ENCODE data around the gene PHOSPHO1. TPM values are rescaled to one million over a fixed set of nuclear protein-coding genes. Genes with fewer than 3 reads are reported as not detected.
"Not testable (repeated sequence)": the region's sequence is repeated elsewhere in the genome, so short reads cannot be mapped to it uniquely, and the experiment has no call there.

PHOSPHO1 gene
- total RNA-seq, 2 experiments from 2014 or later: not detected

DNA sequence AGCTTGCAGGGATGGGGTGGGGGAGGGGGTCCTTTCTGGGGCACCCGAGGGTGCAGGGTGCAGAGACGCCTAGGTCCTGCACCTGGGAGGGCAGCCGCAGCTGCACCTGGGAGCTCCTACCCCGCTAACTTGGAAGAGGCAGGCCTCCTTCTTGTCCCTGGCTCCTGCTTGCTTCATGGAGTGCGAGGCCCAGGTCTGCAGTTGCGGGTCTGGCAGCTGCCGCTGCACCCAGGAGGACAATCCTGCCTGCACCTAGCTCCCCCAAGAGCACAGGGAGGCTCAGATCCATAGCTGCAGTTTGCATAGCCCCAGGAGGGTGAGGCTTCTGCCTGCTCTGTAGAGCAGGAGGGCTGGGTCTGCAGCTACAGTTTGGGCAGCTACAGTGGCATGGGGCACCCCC is 46.8 kb downstream of the PHOSPHO1 start:
- POLR2A ChIA-PET: interaction anchor here (0.9 kb wide), 1 partner anchor 8 kb away, joined by 3 read pairs; no protein-coding TSS in a partner anchor
- intact Hi-C loops (cut with micrococcal nuclease): no loop called here
- Mint-ChIP-seq H3K36me3 (ENCODE audit: low read depth) (peaks cover 3% of the 10 kb centered on the region), H3K27me3 (no peaks in the 10 kb centered on the region), H3K9me3 (peaks cover 12% of the 10 kb centered on the region), H3K4me1 (ENCODE audit: low read depth) (peaks cover 4% of the 10 kb centered on the region), H3K4me3 (no peak overlapping the region), H3K27ac (no peak overlapping the region)
- no peak for TF ChIP-seq CTCF (IDR thresholded peaks at IDR 0.05)
- CTCF ChIA-PET: interaction anchor here (10.3 kb wide), 1 partner anchor 44 kb away, joined by 210 read pairs; the partner anchor contains the start of gene PHOSPHO1
- DNase-seq (no peak), ATAC-seq (no peak)

GRCh38 chr17:49183341-49183740 is 47.2 kb downstream of the PHOSPHO1 start:
- Mint-ChIP-seq H3K9me3 (peaks cover 12% of the 10 kb centered on the region), H3K27ac (no peak overlapping the region), H3K4me1 (ENCODE audit: low read depth) (peaks cover 4% of the 10 kb centered on the region), H3K4me3 (no peak overlapping the region), H3K27me3 (no peaks in the 10 kb centered on the region), H3K36me3 (ENCODE audit: low read depth) (peaks cover 3% of the 10 kb centered on the region)
- CTCF ChIA-PET: interaction anchor here (1.1 to 10.3 kb wide), 2 partner anchors 16 to 45 kb away, joined by 5 to 210 read pairs; partner anchors contain the start of gene PHOSPHO1
- POLR2A ChIA-PET: interaction anchor here (0.9 kb wide), 1 partner anchor 8 kb away, joined by 3 read pairs; no protein-coding TSS in a partner anchor
- ATAC-seq: no peak
- no peak for DNase-seq
- intact Hi-C loops (cut with micrococcal nuclease): no loop called here
- no peak for TF ChIP-seq CTCF (IDR thresholded peaks at IDR 0.05)

DNA sequence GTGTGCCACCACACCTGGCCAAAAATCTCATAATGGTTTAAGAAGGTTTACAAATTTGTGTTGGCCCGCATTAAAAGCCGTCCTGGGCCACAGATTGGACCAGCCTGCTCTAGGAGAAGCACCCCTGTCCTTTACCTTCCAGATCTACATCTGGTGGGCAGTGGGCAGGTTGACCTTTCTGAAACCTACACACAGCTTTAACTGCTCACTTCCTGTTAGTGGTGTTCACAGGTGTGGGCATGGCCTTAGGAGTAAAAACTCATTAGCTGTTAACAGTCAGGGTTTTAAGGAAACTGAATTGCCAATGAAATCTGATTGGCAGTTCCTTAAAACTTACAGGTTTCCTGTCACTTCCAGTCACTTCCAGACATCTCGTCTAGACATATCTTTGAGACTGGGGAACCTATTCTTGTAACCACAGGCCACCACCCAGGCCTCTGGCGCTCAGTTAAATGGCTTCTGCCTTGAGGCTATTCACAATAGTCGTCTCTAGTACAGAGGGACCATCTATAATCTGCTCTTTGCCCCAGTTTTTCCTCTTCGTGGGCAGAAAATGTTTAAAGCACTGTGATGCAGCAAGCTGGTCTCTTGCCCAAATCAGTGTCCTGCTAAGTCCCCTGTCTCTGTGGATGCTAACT is 49.5 kb downstream of the PHOSPHO1 start:
- Mint-ChIP-seq H3K27ac (no peak overlapping the region), H3K9me3 (peaks cover 23% of the 10 kb centered on the region), H3K4me3 (no peak overlapping the region), H3K4me1 (ENCODE audit: low read depth) (peaks cover 4% of the 10 kb centered on the region), H3K27me3 (no peaks in the 10 kb centered on the region), H3K36me3 (ENCODE audit: low read depth) (peaks cover 3% of the 10 kb centered on the region)
- intact Hi-C loops (cut with micrococcal nuclease): loop anchor here (2.0 kb wide), 1 partner anchor 46 kb away; no protein-coding TSS in a partner anchor
- TF ChIP-seq CTCF (IDR thresholded peaks at IDR 0.05): no peak
- ChIA-PET CTCF (interaction anchor here (0.6 to 10.3 kb wide), 36 partner anchors 10 to 407 kb away, joined by 3 to 210 read pairs (median 4); partner anchors contain the start of genes ABI3, GNGT2 and PHOSPHO1), POLR2A (interaction anchor here (0.6 to 3.2 kb wide), 9 partner anchors 9 to 77 kb away, joined by 3 to 20 read pairs (median 3); no protein-coding TSS in a partner anchor)
- no peak for ATAC-seq
- no peak for DNase-seq

- intact Hi-C loops (cut with micrococcal nuclease): loop anchor here (2.0 kb wide), 1 partner anchor 46 kb away; no protein-coding TSS in a partner anchor
- H3K27ac Mint-ChIP-seq: no peak overlapping the region
- peaks cover 4% of the 10 kb centered on the region for H3K4me1 Mint-ChIP-seq (ENCODE audit: low read depth)
- no peaks in the 10 kb centered on the region for H3K27me3 Mint-ChIP-seq
- ATAC-seq (peak; percentile 37), DNase-seq (peak; percentile 82)
- peaks cover 24% of the 10 kb centered on the region for H3K9me3 Mint-ChIP-seq
- CTCF ChIA-PET: interaction anchor here (0.6 to 10.3 kb wide), 45 partner anchors 10 to 232 kb away, joined by 3 to 210 read pairs (median 4); partner anchors contain the start of genes ABI3, GNGT2 and PHOSPHO1
- no peak overlapping the region for H3K4me3 Mint-ChIP-seq
- peak; percentile 99 for TF ChIP-seq CTCF (IDR thresholded peaks at IDR 0.05)
- peaks cover 3% of the 10 kb centered on the region for H3K36me3 Mint-ChIP-seq (ENCODE audit: low read depth)
- POLR2A ChIA-PET: interaction anchor here (0.8 to 3.2 kb wide), 6 partner anchors 10 to 47 kb away, joined by 3 to 20 read pairs (median 4); no protein-coding TSS in a partner anchor
Observed at GRCh38 chr17:49180303-49180702, 50.3 kb downstream of the PHOSPHO1 start.

DNA sequence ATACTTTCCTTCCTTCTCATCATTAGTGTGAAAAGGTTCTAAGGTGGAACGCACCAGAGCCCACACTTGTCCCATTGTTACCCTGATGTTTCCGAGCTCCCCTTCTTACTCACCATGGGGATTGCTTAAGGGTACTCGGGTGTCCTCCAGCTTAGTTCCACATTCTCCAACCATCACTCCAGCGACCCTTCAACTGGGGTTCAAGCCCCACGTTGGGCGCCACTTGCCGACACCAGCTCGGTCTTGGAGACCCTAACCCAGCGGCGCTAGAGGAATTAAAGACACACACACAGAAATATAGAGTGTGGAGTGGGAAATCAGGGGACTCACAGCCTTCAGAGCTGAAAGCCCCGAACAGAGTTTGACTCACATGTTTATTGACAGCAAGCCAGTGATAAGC is 54.6 kb downstream of the PHOSPHO1 start:
- CTCF ChIA-PET; H3K27ac Mint-ChIP-seq; intact Hi-C loops (cut with micrococcal nuclease); ATAC-seq; H3K4me3 Mint-ChIP-seq; H3K36me3 Mint-ChIP-seq (ENCODE audit: low read depth); POLR2A ChIA-PET; H3K4me1 Mint-ChIP-seq (ENCODE audit: low read depth); H3K27me3 Mint-ChIP-seq; DNase-seq: not testable (repeated sequence)
- peaks cover 28% of the 10 kb centered on the region for H3K9me3 Mint-ChIP-seq

Other genes with a start within 250 kb of the PHOSPHO1 start
- under 1 TPM; 0.18 to 0.51 TPM for gene IGF2BP1, start 233.4 kb downstream of the PHOSPHO1 start, total RNA-seq
- not detected for gene B4GALNT2, start 98.0 kb downstream of the PHOSPHO1 start, total RNA-seq
- 10 to 100 TPM; 21.7 to 23.9 TPM for gene GNGT2, start 20.2 kb downstream of the PHOSPHO1 start, total RNA-seq
- gene ABI3, start 20.1 kb downstream of the PHOSPHO1 start, total RNA-seq: 10 to 100 TPM; 39.3 to 45.1 TPM
- gene ZNF652, start 131.5 kb upstream of the PHOSPHO1 start, total RNA-seq: 1 to 10 TPM; 6.4 to 6.7 TPM
- 100 to 1,000 TPM; 363 to 381 TPM for gene PHB1, start 184.1 kb upstream of the PHOSPHO1 start, total RNA-seq